ENCODE results near the gene TIGD4. TPM values are rescaled to one million over a fixed set of nuclear protein-coding genes. Genes with fewer than 3 reads are reported as not detected.
A peak's percentile ranks its signal among the peaks of the same experiment; 100 is the strongest.

TIGD4 gene
- total and polyA plus RNA-seq, 2 of the 13 experiments (the other 11 are each of a cell fraction or from before 2014, with no cell fraction given), result 0.15 to 0.62 TPM

- TF ChIP-seq ZNF225 (CRISPR knock-in tag; IDR thresholded peaks at IDR 0.05), result no peak
- 0 out of 2 replicates have a peak, but pooled peaks have one; percentile 46 for TF ChIP-seq RFXAP (CRISPR knock-in tag; IDR thresholded peaks at IDR 0.05; ENCODE audit: borderline replicate concordance)
- no peak for TF ChIP-seq KDM4B (CRISPR knock-in tag; IDR thresholded peaks at IDR 0.05)
- peak; percentile 80 for TF ChIP-seq ZBTB3 (CRISPR knock-in tag; IDR thresholded peaks at IDR 0.05; ENCODE audit: borderline replicate concordance, low read depth)
- TF ChIP-seq ZC3H4 (CRISPR knock-in tag; IDR thresholded peaks at IDR 0.05; ENCODE audit: borderline replicate concordance), result no peak
- peak; percentile 76 for TF ChIP-seq ZFX (CRISPR knock-in tag; IDR thresholded peaks at IDR 0.05; ENCODE audit: low read depth)
- TF ChIP-seq ZNF460 (CRISPR knock-in tag; IDR thresholded peaks at IDR 0.05; ENCODE audit: borderline replicate concordance), result no peak; the same call in 1 of the 2 replicates
- no peak for TF ChIP-seq AHDC1 (CRISPR knock-in tag; IDR thresholded peaks at IDR 0.05; ENCODE audit: borderline replicate concordance)
- 0 out of 2 replicates have a peak, but pooled peaks have one; percentile 67 for TF ChIP-seq ZNF816 (CRISPR knock-in tag; IDR thresholded peaks at IDR 0.05; ENCODE audit: borderline replicate concordance)
- no peak for TF ChIP-seq ZNF484 (CRISPR knock-in tag; IDR thresholded peaks at IDR 0.05; ENCODE audit: borderline replicate concordance, low read depth)
- no peak for TF ChIP-seq AGO2 (optimal IDR thresholded peaks at IDR 0.05; ENCODE audit: low read depth, low read length)
- peak; percentile 99 for TF ChIP-seq GABPB1 (CRISPR knock-in tag; IDR thresholded peaks at IDR 0.05)
- TF ChIP-seq STAT6 (CRISPR knock-in tag; IDR thresholded peaks at IDR 0.05; ENCODE audit: borderline replicate concordance), result peak; percentile 93; the same call in 1 of the 2 replicates
- no peak for TF ChIP-seq ONECUT2 (CRISPR knock-in tag; IDR thresholded peaks at IDR 0.05)
- TF ChIP-seq ZFP1 (CRISPR knock-in tag; IDR thresholded peaks at IDR 0.05), result peak; percentile 66; the same call in 1 of the 2 replicates
- 0 out of 2 replicates have a peak, but pooled peaks have one; percentile 69 for TF ChIP-seq EED (CRISPR knock-in tag; IDR thresholded peaks at IDR 0.05)
- TF ChIP-seq ZNF850 (CRISPR knock-in tag; conservative IDR thresholded peaks at IDR 0.05), result no peak
- no peak for TF ChIP-seq ZNF879 (CRISPR knock-in tag; IDR thresholded peaks at IDR 0.05)
- TF ChIP-seq ZNF83 (CRISPR knock-in tag; IDR thresholded peaks at IDR 0.05; ENCODE audit: borderline replicate concordance), result peak; percentile 32; the same call in 1 of the 2 replicates
- no peak for TF ChIP-seq KLF15 (CRISPR knock-in tag; IDR thresholded peaks at IDR 0.05; ENCODE audit: borderline replicate concordance)
- TF ChIP-seq KDM3A (CRISPR knock-in tag; IDR thresholded peaks at IDR 0.05; ENCODE audit: low read depth), result peak; percentile 57; the same call in 1 of the 2 replicates
- TF ChIP-seq ZNF746 (CRISPR knock-in tag; IDR thresholded peaks at IDR 0.05), result peak; percentile 15; the same call in 1 of the 2 replicates
Measured at GRCh38 chr4:152779513-152780266, at the start of gene TIGD4, which contains the start of gene ARFIP1 (continued).
